ENCODE data around the gene AHDC1.
"Not testable (repeated sequence)": the region's sequence is repeated elsewhere in the genome, so short reads cannot be mapped to it uniquely, and the experiment has no call there.

AHDC1 gene

DNA sequence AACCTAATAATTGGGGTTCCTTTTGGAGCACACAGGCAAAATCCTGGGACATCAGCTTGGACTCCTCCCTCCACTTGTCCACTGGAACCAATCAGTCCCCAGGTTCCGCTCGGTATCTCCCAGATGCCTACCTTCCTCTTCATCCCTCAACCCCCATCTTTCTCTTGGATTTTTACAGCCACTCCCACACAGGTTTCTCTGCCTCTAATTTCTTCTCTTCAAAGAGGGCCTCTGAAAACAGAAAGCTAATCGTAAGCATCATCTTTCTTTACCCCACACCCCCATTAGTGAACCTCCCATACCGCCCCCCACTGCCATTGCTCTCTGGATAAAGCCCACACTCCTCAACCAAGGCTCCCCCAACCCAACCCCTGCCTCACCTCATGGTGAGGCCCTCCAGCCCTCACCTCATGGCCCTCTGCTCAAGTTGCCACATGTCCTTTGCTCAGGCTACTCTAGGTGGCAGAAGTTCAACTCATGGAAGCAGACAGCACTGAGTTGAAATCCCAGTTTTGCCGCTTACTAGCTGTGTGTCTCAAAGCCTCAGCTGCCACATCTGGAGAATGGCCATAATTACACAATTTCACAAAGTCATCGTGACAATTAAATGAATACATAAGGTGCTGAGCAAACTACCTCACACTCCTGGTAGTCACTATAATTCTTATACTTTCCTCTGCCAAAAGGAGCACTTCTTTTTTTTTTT, 95.8 kb downstream of the AHDC1 start:
- DNase-seq = no peak

DNA sequence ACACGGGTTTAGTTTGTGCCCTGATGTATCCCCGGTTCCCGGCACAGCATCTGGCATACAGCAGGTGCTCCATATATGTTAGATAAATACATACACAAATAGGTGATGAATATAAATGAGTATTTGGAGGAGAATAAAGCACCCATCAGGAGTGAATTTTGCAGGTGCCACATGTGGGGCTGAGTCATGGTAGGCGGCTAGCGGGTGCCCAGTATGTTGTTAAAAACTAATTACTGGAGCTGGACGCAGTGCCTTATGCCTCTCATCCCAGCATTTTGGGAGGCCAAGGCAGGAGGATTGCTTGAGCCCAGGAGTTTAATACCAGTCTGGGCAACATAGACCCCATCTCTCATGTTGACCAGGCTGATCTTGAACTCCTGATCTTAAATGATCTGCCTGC, 97.2 kb downstream of the AHDC1 start:
- DNase-seq = no peak

DNA sequence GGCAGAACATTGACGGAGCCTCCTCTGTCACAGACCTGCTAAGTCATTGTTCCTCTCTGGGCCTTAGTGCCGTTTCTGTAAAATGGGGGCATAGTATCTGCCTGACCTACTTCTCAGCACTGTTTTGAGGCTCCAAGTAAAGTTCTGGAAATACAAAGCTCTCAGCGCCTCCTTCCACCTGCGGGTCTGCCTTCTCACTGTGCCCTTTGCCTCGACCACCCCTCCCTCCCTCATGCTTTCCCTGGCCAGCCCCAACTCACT, 98.6 kb downstream of the AHDC1 start:
- DNase-seq = no peak

DNA sequence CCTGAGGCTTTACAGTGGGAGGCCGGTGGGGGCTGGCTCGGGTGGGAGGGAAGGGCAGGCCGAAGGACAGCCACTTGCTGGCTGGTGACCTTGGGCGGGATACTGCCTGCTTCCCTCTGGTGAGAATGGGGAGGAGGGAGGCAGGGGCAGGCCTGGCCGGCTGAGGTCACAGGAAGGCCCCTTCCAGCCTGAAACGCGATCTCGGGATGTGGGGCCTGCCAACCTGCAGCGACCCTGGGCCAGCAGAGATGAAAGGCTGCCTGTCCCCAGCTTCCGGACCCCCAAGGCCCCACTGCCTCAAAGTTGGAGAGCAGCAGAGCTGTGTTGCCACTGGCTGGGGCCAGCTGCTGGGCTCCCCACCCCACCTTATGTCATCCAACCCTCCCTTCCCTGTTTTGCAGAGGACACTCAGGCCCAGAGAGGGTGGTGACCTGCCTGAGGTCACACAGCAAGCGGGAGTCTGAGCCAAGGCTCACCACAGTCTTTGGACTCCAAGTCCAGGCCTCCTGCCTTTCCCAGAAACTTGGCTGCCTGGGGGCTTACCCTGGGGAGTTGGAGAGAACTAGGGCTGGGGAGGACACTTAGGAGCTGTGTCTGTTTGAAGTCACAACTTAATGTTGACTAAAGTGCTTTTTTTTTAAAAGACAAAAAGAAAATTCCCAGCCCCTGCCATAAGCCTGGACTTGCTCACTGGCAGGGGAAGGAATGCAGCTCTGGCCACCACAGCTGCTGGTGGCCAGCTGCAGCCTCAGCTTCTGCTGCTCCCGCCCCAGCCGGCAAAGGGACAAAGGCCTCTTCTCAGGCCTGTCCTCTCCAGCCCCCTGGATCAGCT, 99.1 kb downstream of the AHDC1 start:
- DNase-seq = no peak

DNA sequence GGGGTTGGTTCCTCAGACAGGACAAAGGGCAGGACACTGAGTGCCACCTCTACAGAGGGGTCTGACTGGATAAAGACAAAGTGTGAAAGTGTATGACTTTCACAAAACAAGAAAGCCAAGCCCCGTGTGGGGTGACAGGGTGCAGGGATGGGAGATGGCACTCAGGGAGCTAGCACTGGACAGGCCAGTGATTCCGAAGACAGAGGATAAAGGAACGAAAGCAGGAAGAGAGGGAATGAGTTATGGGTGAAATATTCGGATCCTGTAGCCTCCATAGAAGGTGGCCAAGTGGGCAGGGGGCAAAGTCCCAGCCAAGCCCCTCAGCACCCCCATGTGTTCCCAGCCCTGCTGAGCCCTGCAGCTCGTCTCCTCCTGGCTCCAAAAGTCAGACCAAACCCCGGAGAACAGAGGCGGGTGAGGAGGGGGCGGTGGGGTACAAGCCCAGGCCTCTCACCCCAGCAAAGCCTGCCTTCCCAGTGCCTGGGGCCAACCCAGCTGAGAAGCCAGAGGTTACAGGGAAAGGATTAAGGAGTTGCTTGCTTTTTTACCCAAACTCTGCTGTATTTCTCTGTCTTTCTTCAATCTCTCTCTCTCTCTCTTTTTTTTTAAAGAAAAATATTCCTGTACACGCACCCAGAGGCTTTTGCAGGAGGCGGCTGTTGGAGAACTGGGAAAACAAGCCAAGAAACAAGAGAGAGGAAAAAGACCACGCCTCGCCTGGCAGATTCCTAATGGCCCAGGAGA, 99.9 kb downstream of the AHDC1 start:
- no peak for DNase-seq

DNA sequence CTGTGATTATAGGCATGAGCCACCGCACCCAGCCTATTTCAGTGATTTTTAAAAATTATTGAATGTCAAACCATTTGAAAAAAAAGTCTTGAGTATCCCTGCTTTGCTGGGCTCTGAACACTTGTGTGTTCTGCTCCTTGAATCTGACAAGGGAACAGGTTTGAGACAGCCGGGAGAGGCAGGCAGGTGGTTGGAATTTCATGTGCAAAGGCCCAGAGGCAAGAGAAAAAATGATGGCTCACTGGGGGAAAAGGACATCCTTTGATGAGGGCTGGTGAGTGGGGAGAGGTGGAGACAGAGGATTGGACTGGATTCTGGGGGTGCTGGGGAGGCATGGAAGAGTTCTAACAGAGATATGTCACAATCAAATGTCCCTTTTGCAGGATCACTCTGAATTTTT, 100.9 kb downstream of the AHDC1 start:
- no peak for DNase-seq

DNA sequence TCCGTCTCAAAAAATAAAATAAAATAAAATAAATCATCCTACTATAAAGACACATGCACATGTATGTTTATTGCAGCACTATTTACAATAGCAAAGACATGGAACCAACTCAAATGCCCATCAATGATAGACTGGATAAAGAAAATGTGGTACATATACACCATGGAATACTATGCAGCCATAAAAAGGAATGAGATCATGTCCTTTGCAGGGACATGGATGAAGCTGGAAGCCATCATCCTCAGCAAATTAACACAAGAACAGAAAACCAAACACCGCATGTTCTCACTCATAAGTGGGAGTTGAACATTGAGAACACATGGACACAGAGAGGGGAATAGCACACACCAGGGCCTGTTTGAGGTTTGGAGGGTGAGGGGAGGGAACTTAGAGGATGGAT, 102.8 kb downstream of the AHDC1 start:
- DNase-seq = not testable (repeated sequence)

DNA sequence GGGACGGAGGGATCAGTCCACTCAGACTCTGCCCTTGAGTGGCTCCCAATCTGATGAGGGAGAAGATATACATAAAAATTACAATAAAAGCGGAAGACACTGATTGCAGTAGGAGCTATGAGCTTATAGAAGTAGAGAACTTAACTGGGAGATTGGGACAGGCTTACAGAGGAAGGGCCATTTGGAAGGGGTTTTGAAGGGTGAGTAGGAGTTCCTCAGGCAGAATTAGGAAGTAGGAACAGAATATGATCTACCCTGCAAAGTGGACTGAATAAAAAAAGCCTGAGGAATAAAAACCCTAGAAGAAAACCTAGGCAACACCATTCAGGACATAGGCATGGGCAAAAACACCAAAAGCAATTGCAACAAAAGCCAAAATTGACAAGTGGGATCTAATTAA, 104.8 kb downstream of the AHDC1 start:
- no peak for DNase-seq

DNA sequence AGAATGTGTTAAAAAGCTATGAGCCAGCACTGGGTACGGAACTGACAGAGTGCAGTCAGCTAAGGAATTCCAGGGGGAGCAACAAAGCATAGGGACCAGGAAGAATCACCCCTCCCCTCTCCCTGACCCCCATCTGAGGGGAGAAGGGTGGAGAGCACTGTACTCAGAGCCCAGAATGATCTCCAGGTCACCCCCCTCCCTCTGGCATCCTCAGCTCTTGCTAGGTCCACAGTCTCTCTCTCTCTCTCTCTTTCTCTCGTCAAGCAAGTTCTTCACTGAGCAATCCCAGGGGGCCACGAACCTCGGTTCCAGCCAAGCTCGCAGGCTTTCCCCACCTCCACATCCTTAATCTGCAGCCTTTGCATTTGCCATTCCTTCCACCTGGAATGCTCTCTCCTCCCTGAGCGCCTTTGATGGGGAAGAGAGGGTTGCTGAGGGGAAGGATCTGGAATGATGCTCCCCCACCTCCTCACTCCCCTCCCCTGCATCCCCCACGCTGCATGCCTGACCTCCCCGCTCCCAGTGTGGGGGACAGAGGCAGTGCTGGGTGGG, 107.3 kb downstream of the AHDC1 start:
- DNase-seq = peak in 1 of 2 experiments; percentile 34

DNA sequence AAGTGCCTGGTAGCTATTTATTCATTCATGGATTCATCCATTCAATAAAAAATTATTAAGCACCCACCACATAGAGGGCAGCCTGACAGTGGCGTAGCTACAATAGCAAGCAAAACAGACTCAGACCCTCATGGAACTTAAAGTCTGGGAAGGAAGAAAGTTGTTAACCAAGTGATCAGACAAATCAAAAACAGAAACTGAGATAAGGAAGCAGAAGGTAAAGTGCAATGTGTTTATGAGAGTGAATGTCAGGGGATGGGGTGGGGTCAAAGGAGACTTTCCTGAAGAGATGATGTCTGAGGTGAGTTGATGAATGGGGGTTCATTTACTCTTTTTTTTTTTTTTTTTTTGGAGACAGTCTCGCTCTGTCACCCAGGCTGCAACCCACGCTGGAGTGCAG, 111.1 kb downstream of the AHDC1 start:
- DNase-seq = no peak

DNA sequence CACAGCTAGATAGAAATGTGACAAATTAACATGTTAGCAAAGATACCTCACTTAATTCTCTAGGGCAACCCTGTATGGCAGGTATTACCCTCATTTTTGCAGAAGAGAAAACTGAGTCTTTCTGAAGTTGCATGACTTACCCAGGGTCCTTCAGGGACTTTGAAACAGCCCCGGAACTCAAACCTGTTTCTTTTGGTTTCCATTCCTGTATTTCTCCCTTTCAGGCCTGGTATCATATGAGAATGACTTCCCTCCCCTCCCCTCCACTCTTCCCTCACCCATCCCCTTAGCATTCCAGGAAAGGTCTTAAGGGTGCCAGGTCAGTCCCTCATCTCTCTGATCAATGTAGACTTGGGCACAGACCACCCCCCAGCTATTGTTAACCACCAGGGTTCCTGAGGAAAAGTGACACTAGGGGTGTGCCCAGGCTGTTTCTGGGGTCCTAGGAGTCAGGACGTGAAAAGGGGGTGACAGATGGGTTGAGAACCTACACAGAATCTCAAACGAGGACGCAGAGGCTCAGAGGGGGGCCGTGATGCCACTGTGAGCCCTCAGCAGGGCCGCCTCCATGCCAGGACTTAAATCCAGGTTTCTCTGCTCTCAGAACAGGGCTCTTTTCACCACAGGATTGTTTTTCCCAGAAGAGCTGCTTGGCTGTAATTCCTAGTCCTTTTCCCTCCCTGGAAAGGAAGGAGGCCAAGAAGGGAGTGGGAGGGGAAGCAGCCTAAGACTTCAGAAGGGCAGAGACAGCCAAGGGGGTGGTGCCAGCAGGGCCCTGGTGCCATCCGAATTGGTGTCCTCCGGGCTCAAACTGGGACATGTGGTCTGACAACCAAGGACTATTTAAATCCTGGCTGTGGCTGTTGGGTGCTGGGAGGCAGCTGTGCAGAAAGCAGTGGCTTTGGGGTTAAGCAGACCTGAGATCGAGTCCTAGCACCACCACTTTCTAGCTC, 111.9 kb downstream of the AHDC1 start:
- DNase-seq = no peak

DNA sequence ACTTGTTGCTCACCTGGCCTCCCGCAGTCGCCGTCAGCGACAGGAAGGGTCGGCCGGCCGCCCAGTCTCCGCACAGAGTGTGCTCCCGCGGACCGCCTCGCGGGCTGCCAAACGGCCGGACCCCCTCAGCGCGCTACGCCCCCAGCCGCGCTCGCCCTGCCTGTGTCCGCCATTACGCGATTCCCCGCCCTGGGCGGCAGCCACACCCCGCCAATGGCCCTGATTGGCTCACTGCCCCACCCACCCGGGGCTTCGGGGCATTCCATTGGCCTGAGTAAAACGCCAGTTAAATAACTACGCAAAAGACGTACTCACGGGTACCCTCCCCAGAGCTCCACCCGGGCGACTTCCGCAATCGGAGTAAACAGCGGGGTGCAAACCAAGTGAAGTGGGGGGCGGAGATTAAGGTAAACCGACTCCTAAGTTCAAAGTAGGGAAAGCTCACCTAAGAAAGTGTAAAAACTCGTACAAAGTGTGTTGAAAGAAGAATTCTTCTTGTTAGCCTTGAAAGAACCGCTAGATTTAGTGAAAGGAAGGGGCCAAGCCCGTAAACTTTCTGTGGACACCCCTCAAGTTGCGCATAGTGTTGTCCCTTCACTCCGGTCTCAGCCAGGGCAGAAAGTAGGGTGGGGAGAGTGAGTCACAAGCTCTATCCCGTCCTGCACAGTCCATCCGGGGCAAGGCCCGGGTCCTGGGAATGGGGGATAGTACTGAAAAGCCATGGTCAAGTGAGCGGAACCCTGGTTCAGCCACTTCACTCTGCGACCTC, 113.8 kb downstream of the AHDC1 start, which contains the start of gene WASF2:
Gene WASF2, minus strand, starts transcription at position 195 of the 769 bp plus-strand sequence. CDS start 61,277 bp downstream, outside the sequence.
- DNase-seq = peak; percentile 94 to 97

DNA sequence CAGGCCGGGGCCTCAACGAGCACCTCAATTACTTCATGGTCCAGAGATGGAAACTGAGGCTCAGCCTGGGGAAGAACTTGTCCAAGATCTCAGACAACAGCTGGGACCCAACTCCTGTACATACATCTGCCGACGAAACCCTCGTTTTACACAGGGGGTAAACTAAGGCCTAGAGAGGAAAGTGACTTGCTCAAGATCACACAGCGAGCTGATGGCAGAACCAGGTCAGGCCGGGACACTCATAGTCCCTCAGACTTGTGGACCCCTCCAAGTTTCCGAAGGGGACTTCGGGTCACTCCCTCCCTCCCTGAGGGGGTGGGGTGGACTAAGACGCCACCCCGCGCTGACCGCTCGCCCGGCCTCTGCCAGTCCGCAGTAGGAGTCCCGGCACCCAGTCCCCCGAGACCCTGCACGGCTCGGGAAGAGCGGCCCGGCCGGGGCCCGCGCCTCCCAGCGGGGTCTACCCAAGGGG, 114.4 kb downstream of the AHDC1 start:
- peak in 1 of 2 experiments; percentile 39 for DNase-seq

DNA sequence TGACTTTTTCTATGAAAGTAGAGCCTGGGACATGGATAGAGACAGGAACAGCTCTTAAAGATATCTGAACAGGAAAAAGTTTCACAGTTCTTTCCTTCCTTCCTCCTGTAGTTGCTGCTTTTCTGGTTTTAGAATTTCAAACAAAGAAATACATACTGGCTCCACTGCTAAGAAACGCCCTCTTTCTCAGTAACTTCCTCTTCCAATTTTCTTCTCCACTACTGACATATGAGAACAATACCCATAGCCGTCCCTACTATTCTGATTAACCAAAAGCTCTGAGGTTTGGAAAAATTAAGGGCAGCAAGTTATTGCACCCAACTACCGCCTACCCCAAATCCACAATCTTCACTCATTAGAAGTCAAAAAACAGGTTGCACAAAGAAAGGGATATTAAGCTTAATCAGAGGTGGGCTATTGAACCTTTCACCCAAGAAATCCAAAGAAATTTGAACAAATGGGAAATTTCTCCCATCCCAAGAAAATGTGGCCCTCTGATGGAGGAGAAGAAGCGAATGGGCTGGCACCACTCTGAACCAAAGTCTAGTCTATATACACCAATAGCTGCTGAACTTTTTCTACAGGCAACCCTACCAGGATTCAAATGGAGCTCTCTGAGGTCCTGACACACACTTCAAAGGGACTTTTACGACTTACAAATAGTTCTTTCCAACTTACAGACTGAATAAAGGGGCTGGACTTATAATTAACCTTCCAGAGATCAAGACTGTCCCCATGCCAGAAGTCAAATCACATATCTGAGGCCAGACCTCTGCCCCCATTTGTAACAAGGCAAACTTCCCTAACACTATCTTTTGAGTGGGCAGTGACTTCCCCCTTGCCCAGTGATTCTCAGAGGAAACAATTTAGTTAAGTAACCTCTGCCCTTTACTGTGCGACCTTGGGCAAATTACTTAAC, 115.7 kb downstream of the AHDC1 start:
- no peak for DNase-seq

DNA sequence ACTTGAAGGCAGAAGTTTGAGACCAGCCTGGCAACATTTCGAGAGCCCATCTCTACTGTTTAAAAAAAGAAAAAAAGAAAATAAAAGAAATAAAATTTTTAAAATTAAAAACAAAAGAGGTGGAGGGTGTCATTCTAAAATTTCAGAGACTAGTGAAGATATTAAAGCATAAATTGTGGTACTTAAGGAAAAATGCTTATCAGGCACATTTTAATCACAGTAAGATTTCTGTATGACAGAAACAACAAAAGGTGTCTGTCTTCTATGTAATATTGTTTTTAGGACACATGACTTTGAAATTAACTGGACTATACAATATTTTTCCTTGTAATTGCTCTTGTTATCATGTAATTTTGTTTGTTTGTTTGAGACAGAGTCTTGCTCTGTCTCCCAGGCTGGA, 118.6 kb downstream of the AHDC1 start:
- no peak for DNase-seq
